ENCODE data around the gene ELAC2.

- no peak for TF ChIP-seq CTCF (IDR thresholded peaks at IDR 0.05; ENCODE audit: low read depth, low read length)
- no peak for TF ChIP-seq EZH2phosphoT487 (IDR thresholded peaks at IDR 0.05; ENCODE audit: low read depth)
Measured at GRCh38 chr17:13008461-13008860, 9.4 kb downstream of the ELAC2 start.
